Smooth muscle cell (in vitro differentiated cells): Measurements from ENCODE around the gene TASP1. TPM values are rescaled to one million over a fixed set of nuclear protein-coding genes. Genes with fewer than 3 reads are reported as not detected.
A peak's percentile ranks its signal among the peaks of the same experiment; 100 is the strongest.

Experiments
- DNase-seq: peaks from one replicate; lab custom pipeline; 2025; ENCODE audit not compliant: unreplicated experiment; lab: John Stamatoyannopoulos, UW
- H2AFZ ChIP-seq: fragments of 200-600 bp; sonication (generic); 2 replicates; pipeline ENCODE4 v1.6.0; 2016; ENCODE audit warnings: antibody characterized with exemption, low read depth, mild to moderate bottlenecking
- H3F3A ChIP-seq: fragments of 200-600 bp; sonication (generic); 2 replicates; pipeline ENCODE4 v1.6.0; 2017; ENCODE audit warnings: antibody characterized with exemption, low read depth
- H3K27ac ChIP-seq: fragments of 200-600 bp; sonication (generic); 2 replicates; pipeline ENCODE4 v1.5.1; 2016; ENCODE audit warnings: low read depth, mild to moderate bottlenecking
- H3K27me3 ChIP-seq: fragments of 200-600 bp; sonication (generic); 2 replicates; pipeline ENCODE4 v1.6.1; 2016; ENCODE audit warnings: low read depth, mild to moderate bottlenecking
- H3K36me3 ChIP-seq: fragments of 200-600 bp; sonication (generic); 2 replicates; pipeline ENCODE4 v1.5.1; 2016; ENCODE audit warnings: low read depth
- H3K4me1 ChIP-seq: fragments of 200-600 bp; sonication (generic); 2 replicates; pipeline ENCODE4 v1.5.1; 2016; ENCODE audit warnings: low read depth
- H3K4me2 ChIP-seq: fragments of 200-600 bp; sonication (generic); 2 replicates; pipeline ENCODE4 v1.6.0; 2016; ENCODE audit warnings: mild to moderate bottlenecking
- H3K4me3 ChIP-seq: fragments of 200-600 bp; sonication (generic); 2 replicates; pipeline ENCODE4 v1.5.1; 2016; ENCODE audit warnings: mild to moderate bottlenecking
- H3K79me2 ChIP-seq: fragments of 200-600 bp; sonication (generic); 2 replicates; pipeline ENCODE4 v1.6.0; 2016; ENCODE audit warnings: low read depth, mild to moderate bottlenecking
- H3K9ac ChIP-seq: fragments of 200-600 bp; sonication (generic); 2 replicates; pipeline ENCODE4 v1.6.0; 2016; ENCODE audit warnings: low read depth
- H3K9me3 ChIP-seq: fragments of 200-600 bp; sonication (generic); replicated peaks from 2 replicates; pipeline ENCODE4 v1.5.1; 2016; ENCODE audit warnings: low read depth
- H4K20me1 ChIP-seq: fragments of 200-600 bp; sonication (generic); 2 replicates; pipeline ENCODE4 v1.6.0; 2016; ENCODE audit warnings: low read depth
- WGBS: methylation state at CpG from one replicate; pipeline ENCODE4 v1.1.7; 2016; ENCODE audit warnings: low lambda C conversion rate; 5-methylcytosine and 5-hydroxymethylcytosine counted together
- polyA plus RNA-seq: library from polyadenylated mRNA; unstranded; fragments of >200 nt; fragmentation: Nextera tagmentation; extraction: Ambion mirVana; gene quantifications from 2 replicates; pipeline ENCODE4 v1.2.1, GENCODE V29; 2016
- total RNA-seq: library from RNA; depleted of rRNA; stranded (reverse); fragments of >200 nt; gene quantifications from 2 replicates; pipeline ENCODE4 v1.2.3, GENCODE V29; 2014
- TF ChIP-seq, protein P1 (sequence below): fragments of 200-600 bp; sonication (generic); IDR thresholded peaks from 2 replicates; pipeline ENCODE4 v1.5.1; 2017; ENCODE audit warnings: borderline replicate concordance, mild to moderate bottlenecking, antibody characterized with exemption; ENCODE audit not compliant: insufficient read depth, poor library complexity, severe bottlenecking

The TASP1 gene
- total and polyA plus RNA-seq, 2 experiments from 2014 or later: 6.4 to 17.5 TPM

DNA sequence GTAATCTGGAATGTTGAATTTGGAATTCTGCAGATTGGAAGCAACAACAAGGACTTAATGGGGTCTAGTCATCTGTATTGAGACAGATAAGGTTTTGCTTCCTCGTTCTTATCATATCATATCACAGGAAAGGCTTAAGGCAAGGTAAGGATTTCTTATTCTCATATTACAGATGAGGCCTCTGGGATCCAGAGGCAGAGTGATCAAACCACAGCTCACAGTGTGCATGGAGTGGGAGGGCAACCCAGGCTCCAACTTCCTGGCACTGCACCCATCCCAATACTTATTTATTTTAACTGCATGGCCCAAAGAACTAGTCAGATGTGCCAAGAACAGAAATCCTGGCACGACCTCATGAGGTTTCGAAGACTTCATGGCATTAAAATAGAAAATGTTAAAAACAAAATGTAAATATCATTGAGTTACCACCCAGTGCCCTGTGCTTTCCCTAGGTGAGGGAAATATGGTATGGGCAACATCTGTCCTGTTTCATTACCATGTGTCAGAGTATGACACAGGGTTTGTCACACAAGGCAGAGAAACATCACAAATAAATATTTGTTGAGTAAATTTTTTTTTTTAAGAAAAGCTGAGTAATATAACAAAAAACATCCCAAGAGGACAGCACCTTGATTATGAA, 225.8 kb downstream of the TASP1 start:
- 69% methylated on average over 3 of the region's 3 CpGs for WGBS

DNA sequence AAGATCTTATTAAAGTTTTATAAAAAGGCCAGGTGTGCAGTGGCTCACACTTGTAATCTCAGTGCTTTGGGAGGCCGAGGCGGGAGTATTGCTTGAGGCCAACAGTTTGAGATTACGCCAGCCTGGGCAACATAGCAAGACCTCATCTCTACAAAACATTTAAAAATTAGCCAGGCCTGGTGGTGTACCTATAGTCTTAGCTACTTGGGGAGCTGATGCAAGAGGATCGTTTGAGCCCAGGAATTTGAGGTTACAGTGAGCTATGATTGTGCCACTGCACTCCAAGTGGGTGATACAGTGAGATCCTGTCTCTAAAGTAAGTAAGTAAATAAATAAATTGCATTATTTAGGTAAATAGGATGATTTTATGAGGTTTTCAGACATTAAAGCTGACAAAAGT, 234.4 kb downstream of the TASP1 start:
- TF ChIP-seq, protein P1, sequence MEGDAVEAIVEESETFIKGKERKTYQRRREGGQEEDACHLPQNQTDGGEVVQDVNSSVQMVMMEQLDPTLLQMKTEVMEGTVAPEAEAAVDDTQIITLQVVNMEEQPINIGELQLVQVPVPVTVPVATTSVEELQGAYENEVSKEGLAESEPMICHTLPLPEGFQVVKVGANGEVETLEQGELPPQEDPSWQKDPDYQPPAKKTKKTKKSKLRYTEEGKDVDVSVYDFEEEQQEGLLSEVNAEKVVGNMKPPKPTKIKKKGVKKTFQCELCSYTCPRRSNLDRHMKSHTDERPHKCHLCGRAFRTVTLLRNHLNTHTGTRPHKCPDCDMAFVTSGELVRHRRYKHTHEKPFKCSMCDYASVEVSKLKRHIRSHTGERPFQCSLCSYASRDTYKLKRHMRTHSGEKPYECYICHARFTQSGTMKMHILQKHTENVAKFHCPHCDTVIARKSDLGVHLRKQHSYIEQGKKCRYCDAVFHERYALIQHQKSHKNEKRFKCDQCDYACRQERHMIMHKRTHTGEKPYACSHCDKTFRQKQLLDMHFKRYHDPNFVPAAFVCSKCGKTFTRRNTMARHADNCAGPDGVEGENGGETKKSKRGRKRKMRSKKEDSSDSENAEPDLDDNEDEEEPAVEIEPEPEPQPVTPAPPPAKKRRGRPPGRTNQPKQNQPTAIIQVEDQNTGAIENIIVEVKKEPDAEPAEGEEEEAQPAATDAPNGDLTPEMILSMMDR: no peak
- 94% methylated on average over 4 of the region's 4 CpGs for WGBS
- DNase-seq: no peak
- no peak overlapping the region for H3K9ac ChIP-seq
- no peaks in the 10 kb centered on the region for H3K27me3 ChIP-seq
- H3K4me2 ChIP-seq: no peak overlapping the region
- H3K27ac ChIP-seq: no peak overlapping the region
- H3F3A ChIP-seq: no peaks in the 10 kb centered on the region
- H3K4me1 ChIP-seq: no peaks in the 10 kb centered on the region
- H3K36me3 ChIP-seq: no peaks in the 10 kb centered on the region
- H3K79me2 ChIP-seq: no peaks in the 10 kb centered on the region
- no peaks in the 10 kb centered on the region for H3K9me3 ChIP-seq
- H2AFZ ChIP-seq: no peak overlapping the region
- no peaks in the 10 kb centered on the region for H4K20me1 ChIP-seq
- H3K4me3 ChIP-seq: no peak overlapping the region

More for the DNA sequence above, 225.8 kb downstream of the TASP1 start:
- H3K4me1 ChIP-seq: no peaks in the 10 kb centered on the region
- no peaks in the 10 kb centered on the region for H3K79me2 ChIP-seq
- no peaks in the 10 kb centered on the region for H3F3A ChIP-seq
- H3K9me3 ChIP-seq: no peaks in the 10 kb centered on the region
- H4K20me1 ChIP-seq: no peaks in the 10 kb centered on the region
- H3K9ac ChIP-seq: no peak overlapping the region
- peak overlapping the region; percentile 24 for H3K4me2 ChIP-seq
- no peak overlapping the region for H2AFZ ChIP-seq
- no peak overlapping the region for H3K27ac ChIP-seq
- TF ChIP-seq, protein P1: no peak
- H3K27me3 ChIP-seq: no peaks in the 10 kb centered on the region
- H3K4me3 ChIP-seq: no peak overlapping the region
- H3K36me3 ChIP-seq: no peaks in the 10 kb centered on the region
- DNase-seq: no peak

DNA sequence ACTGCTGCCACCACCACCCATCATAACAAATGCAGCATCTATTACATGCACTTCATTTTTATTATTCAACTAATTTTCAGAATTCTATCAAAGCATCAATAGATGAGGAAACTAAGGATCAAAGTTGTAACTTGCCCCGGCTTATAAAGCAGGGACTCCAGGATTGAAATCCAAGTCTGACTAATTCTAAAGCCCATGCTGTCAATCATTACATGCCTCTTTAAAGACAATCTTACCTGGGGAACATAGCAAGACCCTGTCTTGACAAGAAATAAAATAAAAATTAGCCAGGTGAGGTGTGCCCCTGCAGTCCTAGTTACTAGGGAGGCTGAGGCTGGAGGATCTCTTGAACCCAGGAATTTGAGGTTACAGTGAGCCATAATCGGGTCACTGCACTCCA, 235.3 kb downstream of the TASP1 start:
- no peak overlapping the region for H3K9ac ChIP-seq
- no peaks in the 10 kb centered on the region for H4K20me1 ChIP-seq
- no peak overlapping the region for H3K4me2 ChIP-seq
- 48% methylated on average over 2 of the region's 2 CpGs for WGBS
- no peaks in the 10 kb centered on the region for H3K4me1 ChIP-seq
- no peaks in the 10 kb centered on the region for H3K27me3 ChIP-seq
- peaks cover 3% of the 10 kb centered on the region for H3F3A ChIP-seq
- H3K36me3 ChIP-seq: no peaks in the 10 kb centered on the region
- H3K27ac ChIP-seq: no peak overlapping the region
- no peak overlapping the region for H3K4me3 ChIP-seq
- H2AFZ ChIP-seq: no peak overlapping the region
- DNase-seq: no peak
- H3K9me3 ChIP-seq: no peaks in the 10 kb centered on the region
- H3K79me2 ChIP-seq: no peaks in the 10 kb centered on the region
- TF ChIP-seq, protein P1: no peak

DNA sequence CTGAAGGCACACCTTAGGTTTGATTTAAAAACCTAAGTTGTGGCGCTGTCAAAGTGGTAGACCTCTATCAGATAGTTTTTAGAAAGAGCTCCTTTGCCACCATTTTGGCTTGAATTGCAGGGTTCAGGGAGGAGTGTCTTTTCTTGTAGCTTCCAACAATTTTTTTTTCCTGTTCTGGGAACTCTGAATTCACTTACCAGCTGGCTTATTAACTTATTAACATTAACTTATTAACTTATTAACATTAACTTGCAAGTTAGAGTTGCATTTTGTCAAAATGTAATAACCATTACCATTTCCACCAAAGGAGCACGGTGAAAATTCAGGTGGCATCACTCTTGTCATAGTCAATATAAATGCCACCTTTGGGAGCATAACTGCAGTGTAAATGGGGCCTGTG, 235.7 kb downstream of the TASP1 start:
- Histone ChIP-seq H3K4me1 (no peaks in the 10 kb centered on the region), H4K20me1 (no peaks in the 10 kb centered on the region), H3F3A (peaks cover 7% of the 10 kb centered on the region), H3K9ac (no peak overlapping the region), H3K27me3 (no peaks in the 10 kb centered on the region), H3K27ac (no peak overlapping the region), H3K79me2 (no peaks in the 10 kb centered on the region), H3K4me2 (no peak overlapping the region), H3K4me3 (no peak overlapping the region), H3K9me3 (no peaks in the 10 kb centered on the region), H2AFZ (no peak overlapping the region), H3K36me3 (no peaks in the 10 kb centered on the region)
- 100% methylated on average over 2 of the region's 2 CpGs for WGBS
- TF ChIP-seq, protein P1: no peak
- no peak for DNase-seq
